NCI-H82 treated with DMSO at 0.1 percent for 48 hours (cell line): ENCODE results near the gene NHLRC2.

Experiments
- DNase-seq: peaks from one replicate; lab custom pipeline; 2025; ENCODE audit not compliant: unreplicated experiment; lab: John Stamatoyannopoulos, UW

NHLRC2 gene

GRCh38 chr10:113908236-113908635, 53.8 kb downstream of the NHLRC2 start:
- no peak for DNase-seq

- DNase-seq, result no peak
Observed at GRCh38 chr10:113911113-113911512, 56.7 kb downstream of the NHLRC2 start.

- DNase-seq, result no peak
Observed at GRCh38 chr10:113911839-113912238, 57.4 kb downstream of the NHLRC2 start.

GRCh38 chr10:113912582-113912981, 58.1 kb downstream of the NHLRC2 start:
- DNase-seq, result no peak

GRCh38 chr10:113914956-113915355, 60.5 kb downstream of the NHLRC2 start:
- no peak for DNase-seq

GRCh38 chr10:113915540-113915939, 61.1 kb downstream of the NHLRC2 start:
- no peak for DNase-seq

GRCh38 chr10:113916053-113916452, 61.6 kb downstream of the NHLRC2 start:
- DNase-seq, result no peak

GRCh38 chr10:113917636-113918035, 63.2 kb downstream of the NHLRC2 start:
- DNase-seq, result no peak

GRCh38 chr10:113920114-113920513, 65.7 kb downstream of the NHLRC2 start:
- no peak for DNase-seq

GRCh38 chr10:113920875-113921274, 66.4 kb downstream of the NHLRC2 start:
- DNase-seq, result no peak

- no peak for DNase-seq
Observed at GRCh38 chr10:113921561-113922370, 67.3 kb downstream of the NHLRC2 start.

GRCh38 chr10:113922787-113923570, 68.5 kb downstream of the NHLRC2 start:
- DNase-seq, result no peak

- DNase-seq, result no peak
Observed at GRCh38 chr10:113924186-113924585, 69.7 kb downstream of the NHLRC2 start.

GRCh38 chr10:113924664-113925063, 70.2 kb downstream of the NHLRC2 start:
- DNase-seq, result no peak

GRCh38 chr10:113927440-113927839, 73.0 kb downstream of the NHLRC2 start:
- no peak for DNase-seq

- DNase-seq, result no peak
Observed at GRCh38 chr10:113928830-113929229, 74.4 kb downstream of the NHLRC2 start.

- DNase-seq, result no peak
Observed at GRCh38 chr10:113929522-113929921, 75.1 kb downstream of the NHLRC2 start.

- DNase-seq, result no peak
Observed at GRCh38 chr10:113930482-113931057, 76.1 kb downstream of the NHLRC2 start.

- DNase-seq, result no peak
Observed at GRCh38 chr10:113932854-113933253, 78.4 kb downstream of the NHLRC2 start.

GRCh38 chr10:113933894-113934532, 79.6 kb downstream of the NHLRC2 start:
- no peak for DNase-seq

- DNase-seq, result no peak
Observed at GRCh38 chr10:113937258-113937657, 82.8 kb downstream of the NHLRC2 start.
